ENCODE results near the gene CDC42EP5. TPM values are rescaled to one million over a fixed set of nuclear protein-coding genes. Genes with fewer than 3 reads are reported as not detected.

Gene CDC42EP5
- total and polyA plus RNA-seq, 10 of the 15 experiments (the other 5 are each of a cell fraction or from before 2014, with no cell fraction given) = 0.42 to 1.8 (median 1.4) TPM; not detected in 6

GRCh38 chr19:54463531-54464043 lies 9.5 kb downstream of the CDC42EP5 start, which contains the start of gene LENG9 (continued):
- TF ChIP-seq MXI1 (IDR thresholded peaks at IDR 0.05; ENCODE audit: low read depth, low read length) (peak; percentile 56), SIN3A (IDR thresholded peaks at IDR 0.05; ENCODE audit: low read depth, low read length) (no peak), TAF1 (IDR thresholded peaks at IDR 0.05; ENCODE audit: borderline replicate concordance, low read depth, low read length) (0 out of 2 replicates have a peak, but pooled peaks have one; percentile 27), ZNF384 (IDR thresholded peaks at IDR 0.05; ENCODE audit: borderline replicate concordance, low read depth, low read length) (peak; percentile 97; the same call in 1 of the 2 replicates), RELA (IDR thresholded peaks at IDR 0.05; ENCODE audit: borderline replicate concordance, partially characterized antibody) (peak; percentile 82), BACH1 (IDR thresholded peaks at IDR 0.05; ENCODE audit: borderline replicate concordance) (peak; percentile 32), MEF2B (IDR thresholded peaks at IDR 0.05; ENCODE audit: partially characterized antibody, poor library complexity, severe bottlenecking) (no peak), BHLHE40 (IDR thresholded peaks at IDR 0.05; ENCODE audit: borderline replicate concordance in 1 of 2, low read depth in 2 of 2, low read length in 1 of 2) (peak in 1 of 2 experiments; percentile 72; a peak in 2 of 4 replicates), USF2 (IDR thresholded peaks at IDR 0.05; ENCODE audit: borderline replicate concordance, low read depth, low read length) (no peak), IKZF1 (conservative IDR thresholded peaks at IDR 0.05) (peak; percentile 90), PAX5 (IDR thresholded peaks at IDR 0.05; ENCODE audit: borderline replicate concordance, low read depth, low read length) (0 out of 2 replicates have a peak, but pooled peaks have one; percentile 25), ASH2L (IDR thresholded peaks at IDR 0.05; ENCODE audit: borderline replicate concordance, low read depth) (no peak), RAD21 (IDR thresholded peaks at IDR 0.05; ENCODE audit: insufficient read depth, low read depth, low read length) (no peak), CBX5 (IDR thresholded peaks at IDR 0.05; ENCODE audit: low read depth) (no peak), CBFB (IDR thresholded peaks at IDR 0.05; ENCODE audit: low read depth) (no peak), SUPT20H (IDR thresholded peaks at IDR 0.05; ENCODE audit: borderline replicate concordance, control insufficient read depth, low read depth, low read length) (no peak), PBX3 (IDR thresholded peaks at IDR 0.05; ENCODE audit: insufficient replicate concordance, low read depth, low read length) (peak; percentile 89), EED (IDR thresholded peaks at IDR 0.05; ENCODE audit: low read depth) (0 out of 2 replicates have a peak, but pooled peaks have one; percentile 26), MYB (IDR thresholded peaks at IDR 0.05; ENCODE audit: borderline replicate concordance, low read depth, low read length) (no peak), HDGF (IDR thresholded peaks at IDR 0.05) (0 out of 2 replicates have a peak, but pooled peaks have one; percentile 87), TBL1XR1 (IDR thresholded peaks at IDR 0.05; ENCODE audit: low read depth, low read length) (no peak), KLF5 (IDR thresholded peaks at IDR 0.05; ENCODE audit: partially characterized antibody) (peak; percentile 31)
- TF ChIP-seq, protein P1, sequence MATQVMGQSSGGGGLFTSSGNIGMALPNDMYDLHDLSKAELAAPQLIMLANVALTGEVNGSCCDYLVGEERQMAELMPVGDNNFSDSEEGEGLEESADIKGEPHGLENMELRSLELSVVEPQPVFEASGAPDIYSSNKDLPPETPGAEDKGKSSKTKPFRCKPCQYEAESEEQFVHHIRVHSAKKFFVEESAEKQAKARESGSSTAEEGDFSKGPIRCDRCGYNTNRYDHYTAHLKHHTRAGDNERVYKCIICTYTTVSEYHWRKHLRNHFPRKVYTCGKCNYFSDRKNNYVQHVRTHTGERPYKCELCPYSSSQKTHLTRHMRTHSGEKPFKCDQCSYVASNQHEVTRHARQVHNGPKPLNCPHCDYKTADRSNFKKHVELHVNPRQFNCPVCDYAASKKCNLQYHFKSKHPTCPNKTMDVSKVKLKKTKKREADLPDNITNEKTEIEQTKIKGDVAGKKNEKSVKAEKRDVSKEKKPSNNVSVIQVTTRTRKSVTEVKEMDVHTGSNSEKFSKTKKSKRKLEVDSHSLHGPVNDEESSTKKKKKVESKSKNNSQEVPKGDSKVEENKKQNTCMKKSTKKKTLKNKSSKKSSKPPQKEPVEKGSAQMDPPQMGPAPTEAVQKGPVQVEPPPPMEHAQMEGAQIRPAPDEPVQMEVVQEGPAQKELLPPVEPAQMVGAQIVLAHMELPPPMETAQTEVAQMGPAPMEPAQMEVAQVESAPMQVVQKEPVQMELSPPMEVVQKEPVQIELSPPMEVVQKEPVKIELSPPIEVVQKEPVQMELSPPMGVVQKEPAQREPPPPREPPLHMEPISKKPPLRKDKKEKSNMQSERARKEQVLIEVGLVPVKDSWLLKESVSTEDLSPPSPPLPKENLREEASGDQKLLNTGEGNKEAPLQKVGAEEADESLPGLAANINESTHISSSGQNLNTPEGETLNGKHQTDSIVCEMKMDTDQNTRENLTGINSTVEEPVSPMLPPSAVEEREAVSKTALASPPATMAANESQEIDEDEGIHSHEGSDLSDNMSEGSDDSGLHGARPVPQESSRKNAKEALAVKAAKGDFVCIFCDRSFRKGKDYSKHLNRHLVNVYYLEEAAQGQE (IDR thresholded peaks at IDR 0.05; ENCODE audit: low read depth, low read length) = no peak

Data from GM12878 (cell line).